Esophagus muscularis mucosa (tissue), 4 donors: ENCODE measurements around the gene MGAT5B. TPM values are rescaled to one million over a fixed set of nuclear protein-coding genes. Genes with fewer than 3 reads are reported as not detected.

ENCODE experiments used
- DNase-seq: peaks from one replicate; pipeline ENCODE4 v3.0.0-alpha.2; 2017; ENCODE audit errors: extremely low spot score
- H3K27ac ChIP-seq, 4 donors: fragments of 200-600 bp; sonication (generic); replicated peaks in 1 of 4; 1 replicate in 3 of 4; 2 replicates in 1 of 4; pipeline ENCODE4 v1.5.1; 2016 to 2019; ENCODE audit warnings: mild to moderate bottlenecking in 1 of 4
- H3K27me3 ChIP-seq, 4 donors: fragments of 200-600 bp; sonication (generic); one replicate each; pipeline versions ENCODE4 v1.5.1 to v1.6.0; 2016 to 2019
- H3K36me3 ChIP-seq, 4 donors: fragments of 200-600 bp; sonication (generic); one replicate each; pipeline ENCODE4 v1.5.1; 2016 to 2019
- H3K4me1 ChIP-seq, 4 donors: fragments of 200-600 bp; sonication (generic); one replicate each; pipeline ENCODE4 v1.5.1; 2016 to 2019
- H3K4me3 ChIP-seq, 4 donors: fragments of 200-600 bp; sonication (generic); 1 replicate in 2 of 4; 2 replicates in 2 of 4; pipeline ENCODE4 v1.5.1; 2016 to 2019; ENCODE audit warnings: mild to moderate bottlenecking in 4 of 4, moderate library complexity in 1 of 4
- H3K9me3 ChIP-seq, 4 donors: fragments of 200-600 bp; sonication (generic); 1 replicate in 3 of 4; 2 replicates in 1 of 4; pipeline ENCODE4 v1.5.1; 2016 to 2019
- CTCF ChIP-seq, 3 experiments: fragments of 200-600 bp in 2 of 3; fragments of 450-650 bp in 1 of 3; sonication (generic) in 2 of 3; IDR thresholded peaks; one replicate each; pipeline ENCODE4 v1.5.1; 2017 to 2019; ENCODE audit warnings: antibody characterized with exemption in 3 of 3, mild to moderate bottlenecking in 2 of 3, moderate library complexity in 1 of 3
- EP300 ChIP-seq: sonication (generic); formaldehyde crosslinking; IDR thresholded peaks from one replicate; pipeline ENCODE4 v1.6.1; 2017; ENCODE audit warnings: antibody characterized with exemption
- POLR2A ChIP-seq: fragments of 450-650 bp; IDR thresholded peaks from one replicate; pipeline ENCODE4 v1.6.1; 2017; ENCODE audit warnings: antibody characterized with exemption, moderate library complexity, mild to moderate bottlenecking, low read depth
- POLR2AphosphoS5 ChIP-seq, 2 donors: sonication (generic); formaldehyde crosslinking; IDR thresholded peaks; one replicate each; pipeline ENCODE4 v1.6.1; 2017; ENCODE audit warnings: antibody characterized with exemption in 2 of 2
- WGBS: methylation state at CpG from one replicate; pipeline ENCODE4 v1.1.5; 2018; 5-methylcytosine and 5-hydroxymethylcytosine counted together
- intact Hi-C: fragments of 100-400 bp; cut with DNase I; formaldehyde crosslinking; loops from one replicate; pipeline ENCODE4 v1.15.1; 2023
- total RNA-seq, 4 donors: library from RNA; depleted of rRNA; stranded (reverse); fragments of >200 nt; gene quantifications; one replicate each; pipeline versions ENCODE4 v1.1.0 to v1.2.1, GENCODE V29; 2016

The MGAT5B gene
- total RNA-seq, 4 donors from 2014 or later, result under 0.01 to 1.7 (median 0.43) TPM

DNA sequence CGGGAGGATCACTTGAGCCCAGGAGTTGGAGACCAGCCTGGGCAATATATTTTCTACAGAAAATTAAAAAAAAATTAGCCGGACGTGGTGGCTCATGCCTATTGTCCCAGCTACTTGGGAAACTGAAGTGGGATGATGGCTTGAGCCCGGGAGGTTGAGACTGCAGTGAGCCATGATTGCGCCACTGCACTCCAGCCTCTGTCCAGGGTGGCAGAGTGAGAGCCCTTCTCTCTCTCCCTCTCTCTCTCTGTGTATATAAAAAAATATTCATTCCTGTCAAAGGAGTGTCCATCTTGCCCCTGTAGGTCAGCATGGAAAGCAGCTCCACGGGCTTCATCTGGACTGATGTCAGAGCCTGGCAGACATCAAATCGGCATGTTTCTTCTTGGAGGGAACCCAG, 31.2 kb downstream of the MGAT5B start:
- DNase-seq, result no peak
- Histone ChIP-seq H3K4me3 (no peak overlapping the region), H3K36me3 (no peaks in the 10 kb centered on the region), H3K27me3 (peaks cover 0 to 25% (median 0%) of the 10 kb centered on the region in 4 donors), H3K9me3 (peaks cover 0 to 8% (median 0%) of the 10 kb centered on the region in 4 donors), H3K27ac (no peak overlapping the region), H3K4me1 (peaks cover 0 to 5% (median 0%) of the 10 kb centered on the region in 4 donors)
- WGBS, result 79% methylated on average over 7 of the region's 7 CpGs
- intact Hi-C loops, result no loop called here
- TF ChIP-seq POLR2AphosphoS5 (IDR thresholded peaks at IDR 0.05), result no peak
- no peak for TF ChIP-seq CTCF (IDR thresholded peaks at IDR 0.05)
- no peak for TF ChIP-seq EP300
- no peak for TF ChIP-seq POLR2A

DNA sequence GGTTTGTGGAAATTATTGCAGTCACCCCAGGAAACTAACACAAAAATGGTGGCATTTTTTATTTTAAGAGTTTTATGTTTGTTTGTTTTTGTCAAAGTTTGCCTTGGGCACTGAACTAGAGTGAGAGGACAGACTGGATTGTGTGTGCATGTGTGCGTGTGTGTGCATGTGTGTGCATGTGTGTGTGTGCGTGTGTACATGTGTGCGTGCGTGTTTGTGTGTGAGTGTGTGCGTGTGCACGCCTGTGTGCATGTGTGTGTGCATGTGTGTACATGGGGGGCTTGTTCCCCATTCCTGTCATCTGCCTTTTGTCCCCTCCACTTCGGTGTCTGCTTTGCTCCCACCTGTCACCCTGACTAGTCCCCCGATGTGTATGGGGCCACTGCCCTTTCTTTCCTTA, 32.5 kb downstream of the MGAT5B start:
- no peak for DNase-seq
- no peak overlapping the region for H3K4me3 ChIP-seq
- H3K9me3 ChIP-seq, result no peaks in the 10 kb centered on the region
- H3K4me1 ChIP-seq, result peaks cover 0 to 5% (median 0%) of the 10 kb centered on the region in 4 donors
- H3K27me3 ChIP-seq, result peaks cover 0 to 36% (median 0%) of the 10 kb centered on the region in 4 donors
- no peak overlapping the region for H3K27ac ChIP-seq
- WGBS, result 91% methylated on average over 8 of the region's 8 CpGs
- intact Hi-C loops, result no loop called here
- TF ChIP-seq POLR2AphosphoS5 (IDR thresholded peaks at IDR 0.05), result no peak
- no peak for TF ChIP-seq EP300
- TF ChIP-seq POLR2A, result no peak
- TF ChIP-seq CTCF (IDR thresholded peaks at IDR 0.05), result no peak
- H3K36me3 ChIP-seq, result no peaks in the 10 kb centered on the region

- no peak for TF ChIP-seq CTCF (IDR thresholded peaks at IDR 0.05)
- Histone ChIP-seq H3K4me1 (peaks cover 0 to 5% (median 0%) of the 10 kb centered on the region in 4 donors), H3K27me3 (peaks cover 0 to 43% (median 0%) of the 10 kb centered on the region in 4 donors), H3K4me3 (no peak overlapping the region), H3K27ac (no peak overlapping the region), H3K36me3 (no peaks in the 10 kb centered on the region), H3K9me3 (no peaks in the 10 kb centered on the region)
- 53% methylated on average over 11 of the region's 11 CpGs for WGBS
- DNase-seq, result no peak
- intact Hi-C loops, result no loop called here
These were observed 33.5 kb downstream of the MGAT5B start for GRCh38 chr17:76901542-76902197.

DNA sequence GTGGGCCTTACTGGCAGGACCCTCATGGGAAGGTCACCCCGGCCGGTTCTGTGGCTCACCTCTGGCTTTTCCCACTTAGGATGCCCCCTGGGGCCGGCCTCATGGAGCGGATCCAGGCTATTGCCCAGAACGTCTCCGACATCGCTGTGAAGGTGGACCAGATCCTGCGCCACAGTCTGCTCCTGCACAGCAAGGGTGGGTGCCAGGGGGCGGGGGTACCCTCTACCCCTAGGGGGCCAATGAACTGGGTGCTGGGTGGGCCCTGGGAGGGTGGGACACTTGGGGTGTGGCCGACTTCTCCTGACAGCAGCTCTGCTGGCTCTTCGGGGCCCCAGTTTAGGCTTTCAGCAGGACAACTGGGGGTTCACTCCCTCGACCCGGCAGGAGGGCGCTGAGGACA, 34.3 kb downstream of the MGAT5B start:
- 72% methylated on average over 5 of the region's 14 CpGs for whole genome bisulfite sequencing
- Histone ChIP-seq H3K27me3 (peaks cover 0 to 43% (median 0%) of the 10 kb centered on the region in 4 donors), H3K9me3 (peaks cover 0 to 2% (median 0%) of the 10 kb centered on the region in 4 donors), H3K4me1 (peaks cover 0 to 5% (median 0%) of the 10 kb centered on the region in 4 donors), H3K36me3 (no peaks in the 10 kb centered on the region), H3K4me3 (no peak overlapping the region), H3K27ac (no peak overlapping the region)
- intact Hi-C loops, result no loop called here
- no peak for DNase-seq
- TF ChIP-seq CTCF (IDR thresholded peaks at IDR 0.05), result no peak
- TF ChIP-seq POLR2AphosphoS5 (IDR thresholded peaks at IDR 0.05), result no peak
- TF ChIP-seq EP300, result no peak
- TF ChIP-seq POLR2A, result no peak

GRCh38 chr17:76903631-76904030, 35.4 kb downstream of the MGAT5B start:
- intact Hi-C loops, result no loop called here
- 83% methylated on average over 8 of the region's 9 CpGs for WGBS
- Histone ChIP-seq H3K27me3 (peaks cover 0 to 43% (median 0%) of the 10 kb centered on the region in 4 donors), H3K4me3 (no peak overlapping the region), H3K36me3 (no peaks in the 10 kb centered on the region), H3K27ac (no peak overlapping the region), H3K9me3 (peaks cover 0 to 4% (median 0%) of the 10 kb centered on the region in 4 donors), H3K4me1 (peaks cover 0 to 5% (median 0%) of the 10 kb centered on the region in 4 donors)
- TF ChIP-seq CTCF (IDR thresholded peaks at IDR 0.05), result no peak
- no peak for TF ChIP-seq POLR2A
- no peak for TF ChIP-seq EP300
- no peak for TF ChIP-seq POLR2AphosphoS5 (IDR thresholded peaks at IDR 0.05)
- no peak for DNase-seq
